ENCODE results near the gene SCG3. TPM values are rescaled to one million over a fixed set of nuclear protein-coding genes. Genes with fewer than 3 reads are reported as not detected.

The SCG3 gene
- total RNA-seq, 1 experiment from 2014 or later = 22.7 TPM

DNA sequence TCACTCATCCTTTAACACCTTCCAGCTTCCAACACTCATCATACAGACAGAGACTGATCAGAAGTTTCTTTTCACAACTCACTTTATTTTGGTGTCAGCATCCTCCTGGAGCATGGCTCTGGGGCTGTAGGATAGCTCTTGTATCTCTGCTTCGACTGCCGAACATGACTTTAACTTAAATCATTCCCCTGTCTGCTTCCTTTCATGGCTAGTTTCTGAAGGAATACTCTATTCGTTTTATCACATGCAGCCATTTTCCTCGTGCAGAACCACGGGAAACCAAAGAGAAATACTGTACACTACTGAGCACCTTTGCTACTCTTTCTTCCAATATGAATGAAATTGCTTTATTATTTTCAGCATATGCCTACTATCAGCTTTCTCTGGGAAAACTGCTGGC, 68.0 kb downstream of the SCG3 start:
- Histone ChIP-seq H4K20me1 (ENCODE audit: control insufficient read depth, insufficient read depth, insufficient read length) (no peaks in the 10 kb centered on the region), H3K4me1 (ENCODE audit: insufficient read depth, low read length) (no peaks in the 10 kb centered on the region), H3K79me2 (ENCODE audit: insufficient read depth, low read length) (no peaks in the 10 kb centered on the region), H2AFZ (ENCODE audit: low read length) (no peak overlapping the region), H3K18ac (ENCODE audit: insufficient read length, low read depth, low read length) (no peak overlapping the region), H2BK20ac (ENCODE audit: low read depth, low read length, poor library complexity, severe bottlenecking) (no peak overlapping the region), H3T11ph (ENCODE audit: low read length) (no peak overlapping the region), H2AK5ac (ENCODE audit: insufficient read length, low read length) (no peak overlapping the region), H2BK120ac (ENCODE audit: low read depth, low read length, poor library complexity, severe bottlenecking) (no peak overlapping the region), H2BK12ac (ENCODE audit: insufficient read length, low read depth, low read length) (no peak overlapping the region), H3K4me2 (ENCODE audit: insufficient read depth, insufficient read length, low read length) (no peak overlapping the region), H2BK5ac (ENCODE audit: insufficient read length, low read length) (no peak overlapping the region), H3K9me3 (ENCODE audit: control insufficient read depth, low read depth, low read length) (no peaks in the 10 kb centered on the region), H4K8ac (replicated peaks; ENCODE audit: insufficient read length, low read depth, low read length) (no peak overlapping the region), H3K23me2 (ENCODE audit: insufficient read length, low read depth, low read length, poor library complexity, severe bottlenecking) (peaks cover 7% of the 10 kb centered on the region), H3K56ac (ENCODE audit: insufficient read length, low read depth, low read length) (no peak overlapping the region), H3K79me1 (ENCODE audit: insufficient read depth, low read depth, low read length, poor library complexity, severe bottlenecking) (no peaks in the 10 kb centered on the region), H3K27me3 (ENCODE audit: insufficient read depth, low read length) (peaks cover 19% of the 10 kb centered on the region; the same call in 1 of the 2 replicates), H4K91ac (ENCODE audit: insufficient read length, low read depth, low read length) (no peak overlapping the region), H3K4ac (ENCODE audit: low read depth, low read length) (no peak overlapping the region), H4K5ac (ENCODE audit: insufficient read length, low read depth, low read length) (no peak overlapping the region), H2BK15ac (ENCODE audit: low read depth, low read length) (no peak overlapping the region), H3K27ac (ENCODE audit: insufficient read length, low read depth, low read length) (no peak overlapping the region), H3K23ac (ENCODE audit: insufficient read length, low read depth, low read length) (no peak overlapping the region), H3K9ac (ENCODE audit: extremely low read depth, insufficient read length, low read length) (no peak overlapping the region), H3K14ac (ENCODE audit: insufficient read depth, low read length) (no peak overlapping the region)
- Mint-ChIP-seq H3K4me1 (peaks cover 12 to 15% of the 10 kb centered on the region in 2 experiments), H3K27ac (no peak overlapping the region), H3K4me3 (no peak overlapping the region), H3K27me3 (ENCODE audit: low read depth) (peaks cover 79% of the 10 kb centered on the region), H3K36me3 (ENCODE audit: insufficient read depth in 1 of 3, low read depth in 3 of 3) (peaks cover 0 to 1% (median 0%) of the 10 kb centered on the region in 3 experiments; a peak in 1 of 7 replicates), H3K9me3 (no peaks in the 10 kb centered on the region)
- TF ChIP-seq CTCF (conservative IDR thresholded peaks at IDR 0.05) = no peak
- no CpG with 5 or more reads among the region's 5 CpGs for WGBS (ENCODE audit: extremely low coverage, insufficient read length, low lambda C conversion rate)
- no peak for DNase-seq
